ENCODE results near the gene ENTPD6.
A peak's percentile ranks its signal among the peaks of the same experiment; 100 is the strongest.
"Not testable (repeated sequence)": the region's sequence is repeated elsewhere in the genome, so short reads cannot be mapped to it uniquely, and the experiment has no call there.

The ENTPD6 gene

DNA sequence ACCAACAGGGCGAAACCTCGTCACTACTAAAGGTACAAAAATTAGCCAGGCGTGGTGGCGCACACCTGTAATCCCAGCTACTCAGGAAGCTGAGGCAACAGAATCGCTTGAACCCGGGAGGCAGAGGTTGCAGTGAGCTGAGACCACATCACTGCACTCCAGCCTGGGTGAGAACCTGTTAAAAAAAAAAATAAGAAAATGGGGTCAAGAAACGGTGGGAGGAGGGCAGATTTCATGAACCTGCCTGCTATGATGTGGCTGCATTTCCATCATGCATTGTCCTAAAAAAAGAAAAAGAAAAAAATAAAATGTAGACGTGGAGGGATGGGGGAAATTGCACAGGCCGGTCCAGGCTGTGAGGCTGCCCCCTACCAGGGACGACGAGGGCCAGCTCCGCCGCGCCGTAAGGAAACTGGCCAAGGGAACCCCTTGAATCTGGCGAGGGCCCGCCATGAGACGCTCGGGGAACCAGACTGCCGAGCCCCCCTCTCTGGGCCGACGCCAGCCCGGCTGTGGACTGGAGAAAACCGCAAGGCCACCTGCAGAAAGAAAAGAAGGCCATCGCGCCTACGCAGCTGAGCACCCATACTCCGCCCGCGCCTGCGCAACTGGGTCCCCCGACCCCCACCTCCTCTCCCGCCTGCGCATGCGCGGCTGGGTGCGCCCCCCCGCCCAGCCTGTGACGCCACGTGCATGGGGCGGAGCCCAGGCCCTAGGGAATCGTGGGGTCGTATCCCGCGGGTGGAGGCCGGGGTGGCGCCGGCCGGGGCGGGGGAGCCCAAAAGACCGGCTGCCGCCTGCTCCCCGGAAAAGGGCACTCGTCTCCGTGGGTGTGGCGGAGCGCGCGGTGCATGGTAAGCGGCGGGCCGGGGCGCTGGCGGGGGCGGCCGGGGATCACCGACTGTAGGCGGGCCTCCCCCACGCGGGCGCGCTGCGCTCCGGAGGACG lies at the start of gene ENTPD6:
Gene ENTPD6, plus strand, starts transcription at position 699 of the 948 bp plus-strand sequence. CDS start 10,825 bp downstream, outside the sequence.
- peak; percentile 95 for DNase-seq

DNA sequence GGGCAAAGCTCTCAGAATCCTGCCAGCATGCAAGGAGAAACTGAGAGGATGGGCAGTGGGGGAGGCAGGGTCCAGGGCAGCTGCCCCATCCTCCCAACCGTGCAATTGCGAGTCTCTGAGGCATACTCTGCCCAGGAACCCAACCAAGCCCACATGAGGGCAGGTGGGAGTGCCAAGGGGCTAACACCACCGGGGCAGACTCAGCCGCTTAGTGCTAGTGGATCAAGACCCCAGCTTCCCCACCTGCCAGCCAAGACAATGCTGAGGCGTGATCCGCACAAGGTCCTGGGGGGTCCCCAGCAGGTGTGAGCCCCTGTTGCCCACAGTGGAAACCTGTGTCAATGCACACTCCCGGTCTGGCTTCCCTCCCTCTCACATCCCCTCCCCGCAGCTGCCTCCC lies 48.5 kb upstream of the ENTPD6 start:
- DNase-seq, result no peak

- DNase-seq, result no peak
These were observed 47.8 kb upstream of the ENTPD6 start for GRCh38 chr20:25147716-25148115.

DNA sequence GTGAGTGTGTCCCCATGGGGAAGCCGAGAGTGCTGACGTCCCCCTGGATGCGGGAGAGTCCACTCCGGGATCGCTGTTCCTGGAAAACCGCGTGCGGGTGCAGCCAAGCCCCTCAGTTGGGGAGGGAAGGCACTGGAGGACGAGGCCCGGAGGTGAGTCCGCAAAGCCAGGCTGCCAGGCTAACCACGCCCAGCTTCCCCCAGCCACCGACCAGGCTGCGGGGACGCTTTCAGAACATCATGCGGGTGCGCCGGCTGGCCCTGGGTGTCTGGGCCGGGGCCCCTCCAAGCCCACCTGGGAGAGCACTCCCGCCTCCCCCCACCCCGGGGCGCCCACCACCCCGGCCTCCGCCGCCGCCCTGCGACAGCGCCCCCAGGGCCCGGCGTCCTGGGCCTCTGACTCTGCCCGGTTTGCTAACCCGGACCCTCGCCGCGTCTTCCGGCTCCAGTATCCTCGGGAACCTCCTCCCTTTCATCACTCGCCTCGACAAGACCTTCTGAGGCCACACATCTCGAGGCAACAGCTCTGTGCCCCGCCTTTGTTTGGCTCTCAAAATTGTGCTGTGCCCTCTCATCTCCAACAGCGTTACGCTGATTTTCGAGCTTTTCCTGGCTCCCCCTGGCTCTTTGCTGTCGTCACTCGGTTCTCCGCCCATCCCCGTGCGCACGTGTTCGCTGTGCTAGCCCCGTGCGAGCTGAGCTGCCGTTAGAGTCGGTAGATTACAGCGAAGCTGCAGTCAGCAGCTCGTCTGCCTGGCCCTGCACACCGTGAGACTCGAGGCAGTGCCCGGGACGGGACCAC lies 47.1 kb upstream of the ENTPD6 start:
- peak; percentile 14 for DNase-seq

DNA sequence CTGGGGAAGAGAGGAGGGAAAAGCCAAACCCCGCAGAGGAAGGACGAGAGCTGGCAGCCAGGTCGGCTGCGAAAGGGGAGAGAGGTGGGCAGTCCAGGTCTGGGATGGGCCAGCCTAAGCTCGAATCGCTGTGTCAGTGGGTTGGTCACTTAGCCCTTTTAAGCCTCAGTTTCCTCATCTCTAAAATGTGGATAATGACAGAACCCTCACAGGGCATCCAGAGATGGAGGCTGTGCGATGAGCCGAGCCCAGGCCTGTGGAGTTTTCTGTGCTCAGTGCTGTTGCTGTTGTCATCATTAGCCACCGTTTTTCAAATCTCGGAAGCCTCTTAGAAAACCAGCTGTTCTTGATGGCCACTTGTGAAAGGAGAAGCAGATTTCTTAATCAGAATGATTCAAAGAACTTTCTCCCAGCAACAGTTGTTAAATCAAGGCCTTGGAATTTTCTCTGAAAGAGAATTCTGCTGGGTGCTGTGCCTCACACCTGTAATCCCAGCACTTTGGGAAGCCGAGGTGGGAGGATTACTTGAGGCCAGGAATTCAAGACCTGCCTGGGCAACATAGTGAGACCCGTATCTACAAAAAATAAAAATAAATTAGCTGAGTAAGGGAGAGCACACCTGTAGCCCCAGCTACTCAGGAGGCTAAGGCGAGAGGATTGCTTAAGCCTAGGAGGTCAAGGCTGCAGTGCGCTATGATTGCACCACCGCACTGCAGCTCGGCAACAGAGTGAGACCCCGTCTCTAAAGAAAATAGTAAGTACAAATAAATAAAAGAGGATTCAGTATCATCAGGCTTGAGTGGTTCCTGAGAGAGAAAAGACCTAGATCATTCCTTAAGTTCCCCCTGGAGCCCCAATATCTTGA lies 46.3 kb upstream of the ENTPD6 start:
- DNase-seq, result no peak

- DNase-seq, result no peak
These were observed 45.5 kb upstream of the ENTPD6 start for GRCh38 chr20:25150016-25150415.

GRCh38 chr20:25158043-25158442 lies 37.5 kb upstream of the ENTPD6 start:
- no peak for DNase-seq

DNA sequence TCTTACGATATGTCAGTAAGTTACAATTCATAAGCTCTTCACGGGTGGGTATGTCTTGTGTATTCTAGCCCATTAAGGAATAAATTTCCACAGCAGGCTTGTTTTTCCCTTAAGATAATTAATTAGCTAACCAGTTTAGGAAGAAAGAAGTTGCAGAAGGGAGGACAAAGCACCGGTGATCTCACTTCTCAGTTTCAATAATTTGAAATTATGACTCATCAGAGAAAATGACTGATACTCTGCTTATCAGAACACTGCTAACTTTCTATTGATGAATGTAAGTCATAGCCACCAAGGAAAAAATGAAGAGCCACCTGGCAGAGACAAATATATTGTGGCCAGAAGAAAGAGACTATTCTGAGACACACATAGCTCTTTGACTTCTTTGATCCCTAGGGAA lies 35.0 kb upstream of the ENTPD6 start:
- DNase-seq, result no peak

- no peak for DNase-seq
These were observed 34.6 kb upstream of the ENTPD6 start for GRCh38 chr20:25160897-25161296.

DNA sequence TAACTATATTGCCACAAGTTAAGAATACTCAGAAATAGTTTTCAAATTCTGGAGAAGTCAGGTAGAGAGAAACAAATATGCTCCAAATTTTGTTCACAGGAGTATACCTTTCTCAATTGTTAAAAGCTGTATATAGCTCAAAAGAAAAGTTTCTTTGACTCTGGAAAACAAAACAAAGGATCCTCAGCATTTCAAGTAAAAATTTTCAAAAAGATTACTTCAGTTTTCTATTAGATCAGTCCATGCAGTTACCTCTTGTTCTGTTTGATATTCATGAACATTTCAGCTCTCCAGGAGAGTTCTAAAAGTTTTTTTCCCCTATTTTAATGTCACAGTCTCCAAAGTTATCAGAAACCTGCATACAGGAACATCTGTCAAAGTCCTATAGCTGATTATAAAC lies 30.4 kb upstream of the ENTPD6 start:
- no peak for DNase-seq

GRCh38 chr20:25166105-25166782 lies 29.3 kb upstream of the ENTPD6 start:
- not testable (repeated sequence) for DNase-seq

DNA sequence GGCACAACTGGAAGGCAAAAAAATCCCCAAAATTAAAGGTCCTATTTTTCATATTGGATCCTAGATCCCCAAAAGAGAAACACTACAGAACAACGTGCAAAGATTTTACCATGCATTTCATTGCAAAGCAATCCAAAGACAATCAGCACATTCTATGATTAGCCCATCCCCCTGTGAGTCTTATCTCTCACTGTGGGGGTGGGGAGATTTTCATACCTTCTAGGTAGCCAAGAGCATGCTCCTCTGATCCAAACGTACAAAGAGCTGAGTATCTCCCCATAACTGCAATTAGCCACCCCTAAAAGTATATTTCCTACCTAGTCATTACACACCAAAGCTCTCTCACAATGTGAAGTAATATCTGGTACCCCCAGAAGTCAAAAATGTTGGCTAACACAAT lies 22.2 kb upstream of the ENTPD6 start:
- DNase-seq, result no peak

DNA sequence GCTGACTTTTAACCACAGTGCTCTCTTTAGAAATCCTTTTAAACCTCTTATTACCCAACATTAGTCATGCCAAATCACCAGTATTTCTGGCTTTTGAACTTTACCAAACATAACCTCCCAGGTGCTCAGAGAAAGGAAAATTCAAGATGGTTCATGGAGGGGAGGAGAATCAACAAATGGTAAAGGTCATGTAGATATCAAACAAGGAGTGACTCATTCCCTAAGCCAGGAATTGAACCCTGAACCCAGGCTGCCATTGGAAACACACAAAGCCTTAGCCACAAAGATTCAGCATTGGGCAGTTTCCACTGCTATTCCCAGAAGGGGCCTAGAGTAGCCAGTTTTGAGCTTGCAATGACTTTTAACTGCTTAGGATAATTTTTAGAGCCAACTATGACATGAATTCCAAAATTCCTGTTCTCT lies 21.6 kb upstream of the ENTPD6 start:
- DNase-seq, result no peak

DNA sequence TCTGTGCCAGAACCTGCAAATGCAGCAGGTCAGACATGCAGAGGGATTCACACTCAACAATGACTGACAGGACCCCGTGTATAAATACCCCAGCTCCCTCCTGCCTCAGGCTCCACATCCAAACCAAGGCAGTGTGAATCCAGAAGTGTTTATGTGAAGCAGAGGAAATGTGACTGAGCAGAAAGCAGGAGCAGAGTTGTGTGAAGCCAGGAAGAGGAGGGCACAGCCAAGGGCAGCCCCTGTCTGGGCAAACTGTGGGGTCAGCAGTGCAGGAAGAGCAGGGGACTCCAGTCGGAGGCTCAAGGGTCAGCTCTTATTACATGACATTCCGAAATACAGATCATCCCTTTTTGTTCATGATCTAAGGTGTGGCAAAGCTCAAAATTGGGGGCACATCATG lies 19.3 kb upstream of the ENTPD6 start:
- no peak for DNase-seq

DNA sequence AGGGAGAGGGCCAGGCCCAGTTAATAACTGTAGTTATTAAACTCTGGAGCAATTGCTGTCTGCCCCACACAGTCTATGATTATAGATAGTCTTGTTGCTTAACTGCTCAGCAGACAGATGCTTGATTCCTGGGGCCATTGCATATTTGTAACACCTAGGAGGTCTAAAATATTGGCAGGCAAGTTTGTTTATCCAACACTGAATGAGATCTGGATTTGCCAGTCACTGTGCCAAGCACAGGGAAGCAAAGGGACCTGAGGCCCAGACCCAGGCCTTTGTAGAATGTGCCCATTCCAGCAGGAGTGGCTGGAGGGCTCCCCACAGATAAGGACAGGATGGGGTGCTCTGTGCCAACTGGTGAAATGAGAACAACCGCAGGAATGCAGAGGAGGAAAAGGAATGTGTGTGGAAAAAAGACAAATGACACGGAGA lies 17.6 kb upstream of the ENTPD6 start:
- DNase-seq, result no peak

DNA sequence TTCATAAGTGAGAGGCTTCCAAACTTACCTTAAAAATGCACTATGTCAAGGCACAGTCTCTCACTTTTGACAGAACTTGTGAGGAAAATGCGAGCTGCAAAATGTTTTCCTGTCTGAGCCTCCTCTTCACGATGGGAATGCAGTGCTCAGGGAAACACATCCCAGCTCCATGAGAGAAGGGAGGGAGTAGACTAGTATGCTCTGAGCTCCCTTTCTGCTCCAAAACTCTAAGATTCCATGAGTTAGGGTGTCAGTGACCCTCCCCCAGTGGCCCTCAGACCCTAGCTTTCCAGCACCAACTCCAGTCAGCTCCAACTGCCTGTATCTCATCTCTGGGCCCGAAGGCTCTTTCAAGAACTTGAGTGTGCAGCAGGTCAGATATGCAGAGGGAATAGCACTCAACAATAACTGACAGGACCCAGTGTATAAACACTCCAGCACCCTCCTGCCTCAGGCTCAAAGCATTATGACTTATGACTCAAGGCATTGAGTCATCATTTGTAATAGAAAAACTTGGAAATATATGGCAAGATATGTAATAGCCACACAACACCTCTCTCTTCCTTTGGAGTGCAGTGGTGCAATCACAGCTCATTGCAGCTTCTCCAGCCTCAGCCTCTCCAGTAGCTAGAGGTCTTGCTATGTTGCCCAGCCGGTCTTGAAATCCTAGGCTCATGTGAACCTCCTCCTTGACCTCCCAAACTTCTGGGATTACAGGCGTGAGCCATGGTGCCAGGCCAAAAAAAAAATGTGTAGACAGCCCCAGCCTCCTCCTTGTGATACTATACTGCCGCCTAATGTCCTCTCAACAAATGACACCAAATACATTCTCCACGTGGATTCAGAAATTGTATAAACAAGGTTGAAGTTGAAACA lies 16.7 kb upstream of the ENTPD6 start:
- DNase-seq, result peak; percentile 88

GRCh38 chr20:25179439-25180089 lies 15.9 kb upstream of the ENTPD6 start:
- DNase-seq, result no peak

GRCh38 chr20:25184391-25184790 lies 11.1 kb upstream of the ENTPD6 start:
- DNase-seq, result not testable (repeated sequence)

DNA sequence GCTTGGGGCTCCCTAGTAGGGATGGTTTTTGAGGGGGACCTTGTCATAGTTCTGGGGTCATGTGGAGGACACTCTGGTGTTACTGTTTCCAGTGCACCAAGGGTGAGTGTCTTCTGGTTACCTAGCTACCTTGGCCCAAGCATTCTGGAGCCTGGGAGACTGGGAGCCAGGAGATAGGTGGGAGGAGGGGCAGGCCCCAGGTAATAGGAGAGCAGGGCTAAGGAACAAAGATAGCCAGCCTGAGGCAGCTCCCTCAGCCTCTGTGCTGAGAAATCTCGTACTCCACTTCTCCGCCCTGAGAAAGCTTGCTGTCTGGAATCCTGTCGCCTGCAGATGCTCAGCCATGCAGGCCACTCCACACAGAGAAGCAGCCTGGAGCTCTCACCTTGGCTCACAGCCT lies 8.3 kb upstream of the ENTPD6 start:
- DNase-seq, result no peak

DNA sequence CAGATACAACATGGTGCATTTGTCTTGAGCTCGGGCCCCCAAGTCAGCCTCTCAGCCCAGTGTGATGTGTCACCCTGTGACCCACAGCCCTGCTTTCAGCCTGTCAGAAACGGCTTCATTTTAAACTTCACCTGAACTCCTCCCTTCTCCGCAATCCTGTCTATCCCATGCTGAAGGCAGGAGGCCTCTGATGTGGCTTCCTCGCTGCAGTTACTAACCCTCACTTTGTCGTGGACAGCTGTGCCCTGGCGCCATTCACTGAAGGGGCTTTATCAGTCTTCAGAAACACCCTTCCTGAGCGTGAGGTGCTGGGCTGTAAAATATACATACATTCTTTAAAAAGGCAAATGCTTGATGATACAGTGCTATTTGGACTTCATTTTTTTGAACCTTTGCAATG lies 7.9 kb upstream of the ENTPD6 start:
- DNase-seq, result no peak

DNA sequence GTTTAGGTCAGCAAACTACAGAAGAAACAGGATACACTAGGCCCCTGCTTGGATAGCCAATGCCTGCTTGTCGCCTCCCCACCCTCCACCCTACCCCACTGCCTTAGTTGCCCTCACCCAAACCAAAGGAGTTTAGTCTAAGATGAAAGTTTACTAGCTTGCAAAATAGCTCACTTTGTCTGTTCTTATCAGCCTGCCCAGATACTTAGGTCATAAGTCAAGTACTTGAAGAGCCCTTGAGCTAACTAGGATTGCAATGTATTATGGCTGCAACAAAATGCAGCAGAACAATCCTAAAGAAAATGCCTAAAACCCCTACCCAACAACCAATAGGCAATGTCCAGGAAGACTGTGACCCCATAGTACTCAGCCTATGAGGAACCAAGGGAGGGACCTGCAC lies 7.3 kb upstream of the ENTPD6 start:
- no peak for DNase-seq

All from NCI-H510A treated with DMSO at 0.1 percent for 48 hours (cell line).